GM13977 (cell line): Measurements from ENCODE around the gene RALGAPA2.

Experiments
- DNase-seq: peaks from one replicate; pipeline ENCODE4 v3.0.0; 2012; ENCODE audit warnings: low spot score
- CTCF ChIP-seq: IDR thresholded peaks from 2 replicates; pipeline ENCODE4 v1.5.1; 2012; ENCODE audit warnings: mild to moderate bottlenecking, control low read depth; ENCODE audit not compliant: insufficient read depth; ENCODE audit errors: extremely low read depth, missing control alignments
- in situ Hi-C: fragments of 300-500 bp; cut with MboI; formaldehyde crosslinking; loops from one replicate; pipeline ENCODE4 v1.12.0; 2022; ENCODE audit warnings: low sequenced_read_pairs, low pct_unique_long_range_greater_than_20kb, mixed read lengths, inconsistent platforms; ENCODE audit not compliant: unreplicated experiment

Gene RALGAPA2

DNA sequence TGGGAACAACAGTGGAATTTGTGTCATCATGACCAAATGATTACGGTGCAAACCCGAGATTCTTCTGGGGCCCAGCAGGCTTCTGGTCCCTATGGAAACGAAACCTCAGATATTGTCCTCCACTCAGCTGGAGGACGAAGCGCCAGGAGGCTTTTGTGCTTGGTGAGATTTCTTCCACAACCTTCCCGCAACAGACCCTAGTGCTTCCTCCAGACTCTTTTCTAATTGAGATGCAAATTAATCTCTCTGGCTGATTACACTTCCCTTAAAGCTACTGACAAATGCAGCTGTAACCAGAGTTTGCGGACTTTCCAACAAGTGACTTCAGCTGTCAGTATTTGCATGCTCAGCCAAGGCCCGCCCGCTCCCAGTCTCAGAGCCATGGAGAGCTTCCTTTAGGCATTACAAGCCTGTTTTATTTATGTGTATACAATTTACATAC is 248.5 kb downstream of the RALGAPA2 start:
- in situ Hi-C loops, result no loop called here
- no peak for DNase-seq
- no peak for TF ChIP-seq CTCF

GRCh38 chr20:20462185-20462584 is 250.3 kb downstream of the RALGAPA2 start:
- no peak for DNase-seq
- in situ Hi-C loops, result no loop called here
- TF ChIP-seq CTCF, result no peak

- no peak for TF ChIP-seq CTCF
- no peak for DNase-seq
- in situ Hi-C loops, result no loop called here
These were observed 250.9 kb downstream of the RALGAPA2 start for GRCh38 chr20:20461551-20461950.

- DNase-seq, result no peak
- in situ Hi-C loops, result no loop called here
- TF ChIP-seq CTCF, result no peak
These were observed 252.7 kb downstream of the RALGAPA2 start for GRCh38 chr20:20459726-20460125.

- no peak for DNase-seq
- no peak for TF ChIP-seq CTCF
- in situ Hi-C loops, result no loop called here
These were observed 254.9 kb downstream of the RALGAPA2 start for GRCh38 chr20:20457392-20458126.

- TF ChIP-seq CTCF, result no peak
- in situ Hi-C loops, result no loop called here
- no peak for DNase-seq
These were observed 255.7 kb downstream of the RALGAPA2 start for GRCh38 chr20:20456741-20457140.
